Measurements from ENCODE around the gene ANKS1B. TPM values are rescaled to one million over a fixed set of nuclear protein-coding genes. Genes with fewer than 3 reads are reported as not detected.

Gene ANKS1B
- total and polyA plus RNA-seq, 10 of the 15 experiments (the other 5 are each of a cell fraction or from before 2014, with no cell fraction given) = 0.16 to 1.3 (median 0.82) TPM; not detected in 7

DNA sequence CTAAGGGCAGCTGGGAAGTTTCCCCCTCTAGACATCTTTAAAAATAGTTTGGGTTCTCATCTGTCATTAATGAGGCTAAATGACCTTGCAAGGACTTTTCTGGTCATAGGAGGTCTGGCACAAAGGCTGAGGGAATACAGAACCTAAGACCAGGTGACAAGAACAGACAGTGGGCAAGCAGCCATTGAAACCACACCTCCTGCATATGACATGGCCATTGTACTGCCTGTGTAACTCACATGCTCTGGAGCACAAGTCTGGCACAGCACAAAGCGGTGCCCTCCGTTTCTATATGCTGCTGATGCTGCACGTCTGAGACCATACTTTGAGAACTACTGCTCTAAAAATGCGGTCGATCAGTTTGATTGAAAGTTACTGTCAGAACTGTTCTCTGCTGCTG, 1196.3 kb downstream of the ANKS1B start:
- Histone ChIP-seq H3K4me1 (ENCODE audit: control insufficient read depth, insufficient read depth, low read length) (no peaks in the 10 kb centered on the region), H4K20me1 (ENCODE audit: control insufficient read depth, insufficient read depth) (no peaks in the 10 kb centered on the region; the same call in 1 of the 2 replicates), H3K9ac (ENCODE audit: control insufficient read depth, insufficient read depth, low read length) (no peak overlapping the region), H3K79me2 (ENCODE audit: control insufficient read depth, insufficient read depth, low read length) (no peaks in the 10 kb centered on the region), H3K27ac (ENCODE audit: control insufficient read depth, insufficient read depth) (no peak overlapping the region), H3K27me3 (replicated peaks in 1 of 2; ENCODE audit: control insufficient read depth in 2 of 2, insufficient read depth in 2 of 2, low read length in 1 of 2) (0 out of 4 replicates have a peak, but pooled peaks cover 0 to 3% of the 10 kb centered on the region in 2 experiments), H3K4me2 (ENCODE audit: control insufficient read depth, insufficient read depth) (no peak overlapping the region), H3K4me3 (no peak overlapping the region), H2AFZ (ENCODE audit: control insufficient read depth, low read depth, low read length) (no peak overlapping the region), H3K36me3 (ENCODE audit: control insufficient read depth in 2 of 2, insufficient read depth in 2 of 2, low read length in 1 of 2) (no peaks in the 10 kb centered on the region), H3K9me3 (replicated peaks; ENCODE audit: control insufficient read depth, insufficient read depth, low read length) (no peaks in the 10 kb centered on the region)
- intact Hi-C loops (cut with micrococcal nuclease; ENCODE audit: unreplicated experiment) = no loop called here
- DNase-seq (ENCODE audit: low read depth, low spot score) (no peak), ATAC-seq (no peak), FAIRE-seq (no peak)
- in situ Hi-C loops (cut with MboI) = no loop called here
- POLR2A ChIA-PET = no interaction called here
- 69% methylated on average over 5 of the region's 5 CpGs for WGBS (ENCODE audit: insufficient coverage, insufficient replicate concordance, low lambda C conversion rate, missing lambda C conversion rate)
- CTCF ChIA-PET = interaction anchor here (1.2 kb wide), 1 partner anchor 54 kb away, joined by 3 read pairs; no protein-coding TSS in a partner anchor
- SMC1A ChIA-PET (ENCODE audit: uncharacterized antibody, unreplicated experiment) = no interaction called here
- BruUV-seq (replicated peaks) = no TSS peak
- RAD21 ChIA-PET (ENCODE audit: unreplicated experiment) = no interaction called here
- TF ChIP-seq SMAD1 (IDR thresholded peaks at IDR 0.05; ENCODE audit: low read depth, partially characterized antibody) (no peak), JUND (IDR thresholded peaks at IDR 0.05; ENCODE audit: low read depth, low read length) (no peak), BRCA1 (IDR thresholded peaks at IDR 0.05; ENCODE audit: low read depth, low read length) (no peak), ZBED1 (IDR thresholded peaks at IDR 0.05; ENCODE audit: borderline replicate concordance) (no peak)
- TF ChIP-seq, protein P1, sequence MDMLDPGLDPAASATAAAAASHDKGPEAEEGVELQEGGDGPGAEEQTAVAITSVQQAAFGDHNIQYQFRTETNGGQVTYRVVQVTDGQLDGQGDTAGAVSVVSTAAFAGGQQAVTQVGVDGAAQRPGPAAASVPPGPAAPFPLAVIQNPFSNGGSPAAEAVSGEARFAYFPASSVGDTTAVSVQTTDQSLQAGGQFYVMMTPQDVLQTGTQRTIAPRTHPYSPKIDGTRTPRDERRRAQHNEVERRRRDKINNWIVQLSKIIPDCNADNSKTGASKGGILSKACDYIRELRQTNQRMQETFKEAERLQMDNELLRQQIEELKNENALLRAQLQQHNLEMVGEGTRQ (IDR thresholded peaks at IDR 0.05; ENCODE audit: borderline replicate concordance, low read depth, low read length) = no peak
- TF ChIP-seq, protein P2, sequence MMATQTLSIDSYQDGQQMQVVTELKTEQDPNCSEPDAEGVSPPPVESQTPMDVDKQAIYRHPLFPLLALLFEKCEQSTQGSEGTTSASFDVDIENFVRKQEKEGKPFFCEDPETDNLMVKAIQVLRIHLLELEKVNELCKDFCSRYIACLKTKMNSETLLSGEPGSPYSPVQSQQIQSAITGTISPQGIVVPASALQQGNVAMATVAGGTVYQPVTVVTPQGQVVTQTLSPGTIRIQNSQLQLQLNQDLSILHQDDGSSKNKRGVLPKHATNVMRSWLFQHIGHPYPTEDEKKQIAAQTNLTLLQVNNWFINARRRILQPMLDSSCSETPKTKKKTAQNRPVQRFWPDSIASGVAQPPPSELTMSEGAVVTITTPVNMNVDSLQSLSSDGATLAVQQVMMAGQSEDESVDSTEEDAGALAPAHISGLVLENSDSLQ (IDR thresholded peaks at IDR 0.05) = no peak
- TF ChIP-seq, protein P3, sequence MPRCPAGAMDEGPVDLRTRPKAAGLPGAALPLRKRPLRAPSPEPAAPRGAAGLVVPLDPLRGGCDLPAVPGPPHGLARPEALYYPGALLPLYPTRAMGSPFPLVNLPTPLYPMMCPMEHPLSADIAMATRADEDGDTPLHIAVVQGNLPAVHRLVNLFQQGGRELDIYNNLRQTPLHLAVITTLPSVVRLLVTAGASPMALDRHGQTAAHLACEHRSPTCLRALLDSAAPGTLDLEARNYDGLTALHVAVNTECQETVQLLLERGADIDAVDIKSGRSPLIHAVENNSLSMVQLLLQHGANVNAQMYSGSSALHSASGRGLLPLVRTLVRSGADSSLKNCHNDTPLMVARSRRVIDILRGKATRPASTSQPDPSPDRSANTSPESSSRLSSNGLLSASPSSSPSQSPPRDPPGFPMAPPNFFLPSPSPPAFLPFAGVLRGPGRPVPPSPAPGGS (IDR thresholded peaks at IDR 0.05; ENCODE audit: borderline replicate concordance, insufficient read depth, low read depth, low read length, poor library complexity, severe bottlenecking) = no peak
